Adrenal gland (tissue), 5 donors: ENCODE measurements around the gene MYEOV.

Source experiments
- POLR2A ChIP-seq, 2 donors: fragments of 450-650 bp; IDR thresholded peaks; one replicate each; pipeline ENCODE4 v1.6.1; 2017; ENCODE audit warnings: antibody characterized with exemption in 2 of 2, mild to moderate bottlenecking in 2 of 2, moderate library complexity in 1 of 2
- TF ChIP-seq, protein P1 (sequence below), 6 experiments: fragments of 450-650 bp in 4 of 6; fragments of 200-600 bp in 2 of 6; sonication (generic) in 1 of 6; IDR thresholded peaks; 1 replicate in 5 of 6; 2 replicates in 1 of 6; pipeline versions ENCODE4 v1.5.1 to v1.8.0; 2016 to 2021; ENCODE audit warnings: antibody characterized with exemption in 6 of 6, mild to moderate bottlenecking in 2 of 6, moderate library complexity in 1 of 6
- donor health status: DM: no; HTN: no; CAD: no.

DNA sequence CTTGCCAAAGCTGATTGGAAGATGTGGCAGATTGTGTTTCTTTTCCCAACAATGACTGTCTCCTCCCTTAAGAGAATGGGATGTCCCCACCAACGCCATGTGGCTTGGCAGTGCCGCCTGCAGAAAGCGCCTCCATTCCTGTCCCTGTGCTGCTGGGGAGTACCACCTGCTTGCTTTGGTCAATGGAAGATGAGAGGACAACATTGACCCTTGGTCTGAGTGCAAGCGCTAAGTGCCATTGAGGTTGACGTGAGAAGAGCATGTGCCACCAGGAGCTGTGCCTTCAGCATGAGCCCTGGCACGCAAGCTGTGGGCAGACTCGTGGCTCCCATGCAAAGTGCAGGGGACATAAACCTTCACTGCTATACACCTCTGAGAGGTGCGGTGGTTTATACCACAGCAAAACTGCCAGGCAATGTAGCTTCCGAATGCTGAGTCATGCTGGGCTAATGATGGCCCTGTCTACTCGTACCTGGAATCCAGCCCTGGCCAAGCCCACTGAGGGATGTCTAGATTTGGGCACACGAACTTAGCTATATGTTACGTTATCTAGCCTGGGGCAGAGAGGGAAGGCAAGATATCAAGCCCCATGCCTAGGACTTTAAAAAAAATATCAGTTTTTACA, 41.9 kb downstream of the MYEOV start:
- TF ChIP-seq, protein P1, sequence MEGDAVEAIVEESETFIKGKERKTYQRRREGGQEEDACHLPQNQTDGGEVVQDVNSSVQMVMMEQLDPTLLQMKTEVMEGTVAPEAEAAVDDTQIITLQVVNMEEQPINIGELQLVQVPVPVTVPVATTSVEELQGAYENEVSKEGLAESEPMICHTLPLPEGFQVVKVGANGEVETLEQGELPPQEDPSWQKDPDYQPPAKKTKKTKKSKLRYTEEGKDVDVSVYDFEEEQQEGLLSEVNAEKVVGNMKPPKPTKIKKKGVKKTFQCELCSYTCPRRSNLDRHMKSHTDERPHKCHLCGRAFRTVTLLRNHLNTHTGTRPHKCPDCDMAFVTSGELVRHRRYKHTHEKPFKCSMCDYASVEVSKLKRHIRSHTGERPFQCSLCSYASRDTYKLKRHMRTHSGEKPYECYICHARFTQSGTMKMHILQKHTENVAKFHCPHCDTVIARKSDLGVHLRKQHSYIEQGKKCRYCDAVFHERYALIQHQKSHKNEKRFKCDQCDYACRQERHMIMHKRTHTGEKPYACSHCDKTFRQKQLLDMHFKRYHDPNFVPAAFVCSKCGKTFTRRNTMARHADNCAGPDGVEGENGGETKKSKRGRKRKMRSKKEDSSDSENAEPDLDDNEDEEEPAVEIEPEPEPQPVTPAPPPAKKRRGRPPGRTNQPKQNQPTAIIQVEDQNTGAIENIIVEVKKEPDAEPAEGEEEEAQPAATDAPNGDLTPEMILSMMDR (IDR thresholded peaks at IDR 0.05) = no peak
- TF ChIP-seq POLR2A (IDR thresholded peaks at IDR 0.05) = no peak
